K562 (cell line): ENCODE measurements around the gene MMP11. TPM values are rescaled to one million over a fixed set of nuclear protein-coding genes. Genes with fewer than 3 reads are reported as not detected.
A peak's percentile ranks its signal among the peaks of the same experiment; 100 is the strongest.

Experiments used
- ARID2 ChIP-seq: fragments of 450-650 bp; IDR thresholded peaks from 2 replicates; pipeline ENCODE4 v1.6.1; 2017; ENCODE audit warnings: antibody characterized with exemption, mild to moderate bottlenecking
- BCL6 ChIP-seq: fragments of 250-450 bp; sonication (Bioruptor Pico); IDR thresholded peaks from 2 replicates; pipeline ENCODE4 v1.4.0; 2020
- LARP7 ChIP-seq: fragments of 450-650 bp; IDR thresholded peaks from 2 replicates; pipeline ENCODE4 v1.6.1; 2016
- MCM5 ChIP-seq: fragments of 450-650 bp; IDR thresholded peaks from 2 replicates; pipeline ENCODE4 v1.6.1; 2016; ENCODE audit warnings: low read depth
- PCBP1 ChIP-seq: fragments of 200-400 bp; formaldehyde crosslinking; IDR thresholded peaks from 2 replicates; pipeline ENCODE4 v1.6.1; 2018; ENCODE audit warnings: mild to moderate bottlenecking, low read depth, low read length; ENCODE audit not compliant: poor library complexity, severe bottlenecking
- SLC30A9 ChIP-seq: fragments of 250-450 bp; sonication (Bioruptor Pico); IDR thresholded peaks from 2 replicates; pipeline ENCODE4 v1.8.0; 2022; ENCODE audit warnings: mild to moderate bottlenecking, moderate library complexity
- TRIM24 ChIP-seq, 2 experiments: fragments of 450-650 bp; IDR thresholded peaks; 2 replicates each; pipeline ENCODE4 v1.6.1; 2016
- ZBED1 ChIP-seq: IDR thresholded peaks from 2 replicates; pipeline ENCODE4 v1.6.1; 2014
- ZBTB34 ChIP-seq: fragments of 250-450 bp; sonication (Bioruptor Pico); IDR thresholded peaks from 2 replicates; pipeline ENCODE4 v1.8.0; 2021; ENCODE audit warnings: mild to moderate bottlenecking, moderate library complexity
- ZNF121 ChIP-seq: sonication (generic); formaldehyde crosslinking; conservative IDR thresholded peaks from 2 replicates; pipeline ENCODE4 v1.8.0; 2022; ENCODE audit warnings: missing genetic modification reagents
- ZNF551 ChIP-seq: fragments of 250-450 bp; sonication (Bioruptor Pico); IDR thresholded peaks from 2 replicates; pipeline ENCODE4 v1.5.0; 2021; ENCODE audit warnings: mild to moderate bottlenecking, moderate library complexity
- polyA plus RNA-seq, 8 experiments: library from polyadenylated mRNA; depleted of rRNA in 4 of 8; stranded (reverse) in 5 of 8; unstranded in 3 of 8; fragments of >200 nt; fragmentation: Nextera tagmentation in 2 of 8; fragmentation: Illumina TruSeq in 1 of 8; extraction: Ambion mirVana in 2 of 8; extraction: Trizol in 1 of 8; gene quantifications; 2 replicates each; pipeline versions ENCODE4 v1.2.1 to v1.2.3, GENCODE V29; 2011 to 2014; ENCODE audit warnings: inconsistent platforms in 1 of 8, missing spikeins in 1 of 8
- total RNA-seq, 7 experiments: library from RNA; depleted of rRNA in 6 of 7; stranded (reverse); fragments of >200 nt in 6 of 7; fragmentation: Illumina TruSeq in 2 of 7; extraction: Trizol in 2 of 7; gene quantifications; 2 replicates each; pipeline versions ENCODE4 v1.2.1 to v1.2.3, GENCODE V29; 2011 to 2021; ENCODE audit warnings: low replicate concordance in 1 of 7
- TF ChIP-seq, protein P1 (sequence below): fragments of 450-650 bp; IDR thresholded peaks from 2 replicates; pipeline ENCODE4 v1.7.0; 2016; ENCODE audit warnings: borderline replicate concordance
- TF ChIP-seq, protein P2 (sequence below), 2 experiments: IDR thresholded peaks in 1 of 2; conservative IDR thresholded peaks in 1 of 2; 2 replicates each; pipeline ENCODE4 v1.6.1; 2016; ENCODE audit warnings: low read depth in 2 of 2, mild to moderate bottlenecking in 1 of 2, missing compliant biosample characterization in 1 of 2, missing genetic modification characterization in 1 of 2, moderate library complexity in 1 of 2

The MMP11 gene
- total and polyA plus RNA-seq, 9 of the 15 experiments (the other 6 are each of a cell fraction or from before 2014, with no cell fraction given), result 0.14 to 1.8 (median 1.1) TPM; not detected in 2

GRCh38 chr22:23767673-23768548, 4.7 kb upstream of the MMP11 start, which contains the start of gene CHCHD10 (continued):
- TF ChIP-seq, protein P1, sequence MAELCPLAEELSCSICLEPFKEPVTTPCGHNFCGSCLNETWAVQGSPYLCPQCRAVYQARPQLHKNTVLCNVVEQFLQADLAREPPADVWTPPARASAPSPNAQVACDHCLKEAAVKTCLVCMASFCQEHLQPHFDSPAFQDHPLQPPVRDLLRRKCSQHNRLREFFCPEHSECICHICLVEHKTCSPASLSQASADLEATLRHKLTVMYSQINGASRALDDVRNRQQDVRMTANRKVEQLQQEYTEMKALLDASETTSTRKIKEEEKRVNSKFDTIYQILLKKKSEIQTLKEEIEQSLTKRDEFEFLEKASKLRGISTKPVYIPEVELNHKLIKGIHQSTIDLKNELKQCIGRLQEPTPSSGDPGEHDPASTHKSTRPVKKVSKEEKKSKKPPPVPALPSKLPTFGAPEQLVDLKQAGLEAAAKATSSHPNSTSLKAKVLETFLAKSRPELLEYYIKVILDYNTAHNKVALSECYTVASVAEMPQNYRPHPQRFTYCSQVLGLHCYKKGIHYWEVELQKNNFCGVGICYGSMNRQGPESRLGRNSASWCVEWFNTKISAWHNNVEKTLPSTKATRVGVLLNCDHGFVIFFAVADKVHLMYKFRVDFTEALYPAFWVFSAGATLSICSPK, result no peak
- no peak for TF ChIP-seq ARID2
- TF ChIP-seq ZNF121 (CRISPR knock-in tag), result no peak
- TF ChIP-seq ZBED1, result no peak
- TF ChIP-seq ZBTB34, result no peak
- TF ChIP-seq, protein P2, sequence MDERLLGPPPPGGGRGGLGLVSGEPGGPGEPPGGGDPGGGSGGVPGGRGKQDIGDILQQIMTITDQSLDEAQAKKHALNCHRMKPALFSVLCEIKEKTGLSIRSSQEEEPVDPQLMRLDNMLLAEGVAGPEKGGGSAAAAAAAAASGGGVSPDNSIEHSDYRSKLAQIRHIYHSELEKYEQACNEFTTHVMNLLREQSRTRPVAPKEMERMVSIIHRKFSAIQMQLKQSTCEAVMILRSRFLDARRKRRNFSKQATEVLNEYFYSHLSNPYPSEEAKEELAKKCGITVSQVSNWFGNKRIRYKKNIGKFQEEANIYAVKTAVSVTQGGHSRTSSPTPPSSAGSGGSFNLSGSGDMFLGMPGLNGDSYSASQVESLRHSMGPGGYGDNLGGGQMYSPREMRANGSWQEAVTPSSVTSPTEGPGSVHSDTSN (CRISPR knock-in tag; IDR thresholded peaks at IDR 0.05; ENCODE audit: low read depth), result no peak
- TF ChIP-seq, protein P2 (tag; conservative IDR thresholded peaks at IDR 0.05; ENCODE audit: low read depth), result no peak
- no peak for TF ChIP-seq SLC30A9
- TF ChIP-seq ZNF551 (CRISPR knock-in tag), result no peak
- TF ChIP-seq PCBP1, result peak; percentile 90
- no peak for TF ChIP-seq BCL6 (CRISPR knock-in tag)
- no peak for TF ChIP-seq TRIM24 (IDR thresholded peaks at IDR 0.05)
- TF ChIP-seq LARP7, result no peak
- TF ChIP-seq MCM5, result no peak
